Upper lobe of right lung (tissue), 1 donor: ENCODE results near the gene P2RY2. TPM values are rescaled to one million over a fixed set of nuclear protein-coding genes. Genes with fewer than 3 reads are reported as not detected.

Experiments used
- ATAC-seq: fragments of 200-7000 bp; cut with Tn5 transposase; one replicate; pipeline ENCODE4 v1.9.1; 2020; ENCODE audit warnings: mild to moderate bottlenecking, moderate library complexity
- DNase-seq: peaks from one replicate; pipeline ENCODE4 v3.0.0-alpha.2; 2020
- H3K27ac ChIP-seq: fragments of 200-600 bp; one replicate; pipeline ENCODE4 v1.8.0; 2022
- H3K27me3 ChIP-seq: fragments of 200-600 bp; one replicate; pipeline ENCODE4 v1.8.0; 2022; ENCODE audit warnings: mild to moderate bottlenecking
- H3K36me3 ChIP-seq: fragments of 200-600 bp; one replicate; pipeline ENCODE4 v1.8.0; 2022
- H3K4me1 ChIP-seq: fragments of 200-600 bp; one replicate; pipeline ENCODE4 v1.8.0; 2022
- H3K4me3 ChIP-seq: fragments of 200-600 bp; one replicate; pipeline ENCODE4 v1.8.0; 2022; ENCODE audit warnings: mild to moderate bottlenecking
- H3K9me3 ChIP-seq: fragments of 200-600 bp; one replicate; pipeline ENCODE4 v1.8.0; 2022
- intact Hi-C: fragments of 100-400 bp; cut with DNase I; formaldehyde crosslinking; loops from one replicate; pipeline ENCODE4 v1.11.0; 2022
- total RNA-seq: library from RNA; stranded (reverse); fragmentation: NEBNext Ultra II Directional; extraction: Animal tissue kit (Norgen Biotek cat#: 25700); gene quantifications from one replicate; pipeline ENCODE4 v1.2.1, GENCODE V29; 2021
- TF ChIP-seq, protein P1 (sequence below): fragments of 200-600 bp; IDR thresholded peaks from one replicate; pipeline ENCODE4 v1.8.0; 2022; ENCODE audit warnings: antibody characterized with exemption
- donor health status: DM: no; HTN: yes; CAD: no; lungs with severe emphysema.

Gene P2RY2
- total RNA-seq, 1 donor from 2014 or later = 7.4 TPM

DNA sequence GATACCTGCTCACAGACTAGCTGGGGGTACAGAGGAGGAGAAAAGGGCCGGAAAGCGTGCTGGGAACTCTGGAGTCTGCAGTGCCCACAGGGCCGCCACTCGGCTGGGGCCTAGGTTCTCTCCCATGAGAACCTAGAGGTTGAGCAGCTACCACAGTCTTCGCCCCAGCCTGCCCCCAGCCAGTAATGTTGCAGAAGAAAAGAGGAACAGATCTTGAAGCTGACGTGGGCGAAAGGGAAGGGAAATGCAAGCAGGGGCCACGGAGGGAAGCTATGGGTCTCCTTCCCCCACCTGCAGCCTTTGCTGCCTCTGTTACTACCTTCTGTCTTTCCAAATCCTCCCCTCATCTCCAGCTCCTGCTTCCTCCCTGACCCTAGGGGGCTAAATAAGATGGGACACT lies 28.8 kb upstream of the P2RY2 start:
- TF ChIP-seq, protein P1, sequence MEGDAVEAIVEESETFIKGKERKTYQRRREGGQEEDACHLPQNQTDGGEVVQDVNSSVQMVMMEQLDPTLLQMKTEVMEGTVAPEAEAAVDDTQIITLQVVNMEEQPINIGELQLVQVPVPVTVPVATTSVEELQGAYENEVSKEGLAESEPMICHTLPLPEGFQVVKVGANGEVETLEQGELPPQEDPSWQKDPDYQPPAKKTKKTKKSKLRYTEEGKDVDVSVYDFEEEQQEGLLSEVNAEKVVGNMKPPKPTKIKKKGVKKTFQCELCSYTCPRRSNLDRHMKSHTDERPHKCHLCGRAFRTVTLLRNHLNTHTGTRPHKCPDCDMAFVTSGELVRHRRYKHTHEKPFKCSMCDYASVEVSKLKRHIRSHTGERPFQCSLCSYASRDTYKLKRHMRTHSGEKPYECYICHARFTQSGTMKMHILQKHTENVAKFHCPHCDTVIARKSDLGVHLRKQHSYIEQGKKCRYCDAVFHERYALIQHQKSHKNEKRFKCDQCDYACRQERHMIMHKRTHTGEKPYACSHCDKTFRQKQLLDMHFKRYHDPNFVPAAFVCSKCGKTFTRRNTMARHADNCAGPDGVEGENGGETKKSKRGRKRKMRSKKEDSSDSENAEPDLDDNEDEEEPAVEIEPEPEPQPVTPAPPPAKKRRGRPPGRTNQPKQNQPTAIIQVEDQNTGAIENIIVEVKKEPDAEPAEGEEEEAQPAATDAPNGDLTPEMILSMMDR = no peak
- intact Hi-C loops = loop anchor here (10.0 kb wide), 1 partner anchor 45 kb away; no protein-coding TSS in a partner anchor
- Histone ChIP-seq H3K4me3 (no peak overlapping the region), H3K27ac (no peak overlapping the region), H3K27me3 (no peaks in the 10 kb centered on the region), H3K9me3 (no peaks in the 10 kb centered on the region), H3K4me1 (peaks cover 13% of the 10 kb centered on the region), H3K36me3 (no peaks in the 10 kb centered on the region)
- peak; percentile 53 for ATAC-seq
- DNase-seq = no peak

DNA sequence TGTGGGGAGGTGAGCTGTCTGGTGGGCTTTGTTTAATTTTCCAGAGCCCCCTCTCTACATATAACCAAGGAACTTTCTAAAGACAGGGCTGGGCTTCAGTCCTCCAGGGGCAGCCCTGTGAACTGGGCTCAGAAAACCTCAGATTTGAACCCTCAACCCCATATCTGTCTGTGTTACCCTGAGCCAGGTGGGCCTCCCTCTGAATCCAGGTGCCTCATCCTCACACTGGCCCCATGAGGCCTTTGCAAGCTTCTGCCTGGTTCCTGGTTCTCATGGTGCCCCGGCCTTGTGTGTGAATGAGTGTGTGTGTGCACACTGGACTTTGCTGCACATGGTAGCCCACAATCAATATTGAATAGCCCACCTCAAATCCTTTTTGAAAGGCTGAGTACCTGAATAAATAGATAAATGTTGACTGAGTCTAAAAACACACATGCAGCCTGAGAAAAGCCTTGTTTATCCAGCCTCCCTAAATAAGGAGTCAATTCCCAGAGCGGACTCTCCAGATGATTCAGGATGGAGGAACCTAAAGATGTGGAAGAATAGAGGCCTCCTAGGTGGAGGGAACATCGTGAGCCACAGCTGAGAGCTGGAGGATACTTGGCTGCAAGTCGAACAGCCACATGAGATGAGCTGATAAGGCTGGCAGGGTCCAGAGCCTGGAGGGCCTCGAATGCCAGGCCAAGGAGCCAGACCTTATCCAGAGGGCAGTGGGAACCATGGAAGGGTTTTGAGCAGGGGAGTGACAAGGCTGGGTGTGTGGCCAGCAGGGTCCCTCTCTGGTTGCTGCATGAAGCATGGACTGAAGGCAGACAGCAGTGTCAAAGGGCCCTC lies 28.1 kb upstream of the P2RY2 start:
- Histone ChIP-seq H3K27me3 (no peaks in the 10 kb centered on the region), H3K9me3 (no peaks in the 10 kb centered on the region), H3K4me3 (no peak overlapping the region), H3K36me3 (no peaks in the 10 kb centered on the region), H3K4me1 (peaks cover 13% of the 10 kb centered on the region), H3K27ac (no peak overlapping the region)
- intact Hi-C loops = loop anchor here (10.0 kb wide), 1 partner anchor 45 kb away; no protein-coding TSS in a partner anchor
- DNase-seq (no peak), ATAC-seq (no peak)
- TF ChIP-seq, protein P1 = no peak

DNA sequence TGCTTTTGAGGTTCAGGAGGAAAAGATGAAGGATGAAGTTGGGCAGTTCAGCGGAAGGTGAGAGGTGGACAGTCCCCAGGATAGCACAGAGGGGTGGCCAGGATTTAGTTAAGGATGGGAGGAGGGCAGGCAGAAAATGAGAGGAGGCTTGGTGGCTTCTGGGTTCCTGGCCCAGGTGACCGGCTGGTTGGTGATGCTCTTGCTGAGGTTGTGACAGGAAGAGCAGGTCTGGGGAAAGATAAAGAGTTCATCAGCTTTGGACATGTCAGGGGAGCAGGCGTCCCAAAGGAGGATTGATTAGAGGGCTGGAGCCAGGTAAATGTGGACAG lies 27.6 kb upstream of the P2RY2 start:
- intact Hi-C loops = no loop called here
- H3K4me3 ChIP-seq = no peak overlapping the region
- peaks cover 11% of the 10 kb centered on the region for H3K4me1 ChIP-seq
- no peaks in the 10 kb centered on the region for H3K36me3 ChIP-seq
- H3K27ac ChIP-seq = no peak overlapping the region
- DNase-seq = no peak
- H3K9me3 ChIP-seq = no peaks in the 10 kb centered on the region
- no peaks in the 10 kb centered on the region for H3K27me3 ChIP-seq
- TF ChIP-seq, protein P1 = no peak
- ATAC-seq = no peak

DNA sequence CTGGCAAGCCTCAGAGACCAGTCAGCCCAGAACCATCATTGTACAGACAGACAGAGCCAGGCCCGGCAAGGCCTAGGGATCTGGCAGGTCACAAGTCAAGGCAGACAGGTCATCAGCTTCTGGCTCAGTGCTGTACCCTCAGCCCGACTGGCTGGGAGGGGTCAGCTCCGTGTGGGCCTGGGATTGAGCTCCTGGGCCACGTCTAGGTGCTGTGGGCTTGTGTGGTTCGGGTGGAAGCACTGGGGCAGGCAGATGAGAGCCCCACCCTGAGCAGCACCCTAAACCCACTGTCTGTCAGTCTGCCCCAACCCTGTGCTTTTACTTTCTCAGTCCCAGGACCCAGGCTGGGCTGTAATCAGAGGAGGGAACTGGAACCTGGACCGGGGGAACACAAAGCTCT lies 26.9 kb upstream of the P2RY2 start:
- TF ChIP-seq, protein P1 = no peak
- no peak for ATAC-seq
- no peak for DNase-seq
- H3K4me1 ChIP-seq = peaks cover 4% of the 10 kb centered on the region
- no peak overlapping the region for H3K27ac ChIP-seq
- H3K36me3 ChIP-seq = no peaks in the 10 kb centered on the region
- intact Hi-C loops = no loop called here
- no peak overlapping the region for H3K4me3 ChIP-seq
- no peaks in the 10 kb centered on the region for H3K27me3 ChIP-seq
- H3K9me3 ChIP-seq = no peaks in the 10 kb centered on the region

DNA sequence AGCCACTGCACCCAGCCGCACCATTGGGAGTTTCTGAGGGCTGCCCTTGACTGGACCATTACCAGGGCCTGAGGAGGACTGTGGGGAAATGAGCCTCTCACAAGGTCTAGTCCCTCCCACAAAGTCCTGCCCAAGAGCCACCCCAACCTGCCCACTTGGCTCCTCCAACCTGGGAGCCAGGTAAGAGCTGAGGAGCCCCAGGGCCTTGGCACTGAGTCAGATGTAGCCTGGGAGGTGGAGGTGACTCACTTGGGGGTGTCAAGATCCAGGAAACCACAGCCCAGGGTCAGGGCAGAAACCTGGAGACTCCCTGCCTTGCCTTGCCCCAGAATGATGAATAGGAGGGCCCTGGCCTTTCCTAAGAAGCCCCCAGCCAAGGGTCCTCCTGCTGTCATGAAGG lies 25.8 kb upstream of the P2RY2 start:
- Histone ChIP-seq H3K27me3 (no peaks in the 10 kb centered on the region), H3K27ac (no peak overlapping the region), H3K36me3 (no peaks in the 10 kb centered on the region), H3K9me3 (no peaks in the 10 kb centered on the region), H3K4me3 (no peak overlapping the region), H3K4me1 (no peaks in the 10 kb centered on the region)
- intact Hi-C loops = no loop called here
- TF ChIP-seq, protein P1 = no peak
- DNase-seq (peak; percentile 73), ATAC-seq (peak; percentile 54)
